ENCODE data around the gene RANBP1. TPM values are rescaled to one million over a fixed set of nuclear protein-coding genes. Genes with fewer than 3 reads are reported as not detected.

The RANBP1 gene
- total RNA-seq, 1 experiment from 2014 or later, result 509 TPM

- H3K4me3 ChIP-seq (ENCODE audit: low read depth, low read length, poor library complexity, severe bottlenecking), result no peak overlapping the region
- DNase-seq (ENCODE audit: low spot score), result no peak
- H3K36me3 ChIP-seq (ENCODE audit: insufficient read depth, low read length, poor library complexity, severe bottlenecking), result no peaks in the 10 kb centered on the region
- ChIA-PET CTCF (no interaction called here), POLR2A (ENCODE audit: low non-redundant PET) (no interaction called here)
- no peaks in the 10 kb centered on the region for H3K27me3 ChIP-seq (replicated peaks; ENCODE audit: insufficient read depth, low read depth, low read length, poor library complexity)
- intact Hi-C loops (cut with micrococcal nuclease; ENCODE audit: unreplicated experiment), result no loop called here
- H3K27ac ChIP-seq (ENCODE audit: low read depth, low read length, poor library complexity, severe bottlenecking), result no peak overlapping the region
- H3K4me1 ChIP-seq (ENCODE audit: insufficient read depth, low read length, poor library complexity, severe bottlenecking), result no peaks in the 10 kb centered on the region
- no peaks in the 10 kb centered on the region for H3K9me3 ChIP-seq (ENCODE audit: low read depth, low read length, poor library complexity, severe bottlenecking)
- BruUV-seq (replicated peaks), result no TSS peak
- TF ChIP-seq CTCF (conservative IDR thresholded peaks at IDR 0.05; ENCODE audit: low read depth, low read length) (no peak), EZH2 (IDR thresholded peaks at IDR 0.05; ENCODE audit: borderline replicate concordance, low read depth, low read length, poor library complexity, severe bottlenecking) (no peak)
These were observed 32.5 kb downstream of the RANBP1 start for GRCh38 chr22:20148414-20148813.

- no peak for DNase-seq (ENCODE audit: low spot score)
- no peaks in the 10 kb centered on the region for H3K36me3 ChIP-seq (ENCODE audit: insufficient read depth, low read length, poor library complexity, severe bottlenecking)
- ChIA-PET POLR2A (ENCODE audit: low non-redundant PET) (no interaction called here), CTCF (no interaction called here)
- no peaks in the 10 kb centered on the region for H3K27me3 ChIP-seq (replicated peaks; ENCODE audit: insufficient read depth, low read depth, low read length, poor library complexity)
- H3K27ac ChIP-seq (ENCODE audit: low read depth, low read length, poor library complexity, severe bottlenecking), result no peak overlapping the region
- no TSS peak for BruUV-seq (replicated peaks)
- TF ChIP-seq CTCF (conservative IDR thresholded peaks at IDR 0.05; ENCODE audit: low read depth, low read length) (no peak), EZH2 (IDR thresholded peaks at IDR 0.05; ENCODE audit: borderline replicate concordance, low read depth, low read length, poor library complexity, severe bottlenecking) (no peak)
- no peak overlapping the region for H3K4me3 ChIP-seq (ENCODE audit: low read depth, low read length, poor library complexity, severe bottlenecking)
- H3K9me3 ChIP-seq (ENCODE audit: low read depth, low read length, poor library complexity, severe bottlenecking), result no peaks in the 10 kb centered on the region
- H3K4me1 ChIP-seq (ENCODE audit: insufficient read depth, low read length, poor library complexity, severe bottlenecking), result no peaks in the 10 kb centered on the region
- intact Hi-C loops (cut with micrococcal nuclease; ENCODE audit: unreplicated experiment), result no loop called here
These were observed 33.6 kb downstream of the RANBP1 start for GRCh38 chr22:20149257-20150250.

- TF ChIP-seq EZH2 (IDR thresholded peaks at IDR 0.05; ENCODE audit: borderline replicate concordance, low read depth, low read length, poor library complexity, severe bottlenecking), result no peak
- TF ChIP-seq CTCF (conservative IDR thresholded peaks at IDR 0.05; ENCODE audit: low read depth, low read length), result no peak
- BruUV-seq (replicated peaks), result no TSS peak
- DNase-seq (ENCODE audit: low spot score), result no peak
- intact Hi-C loops (cut with micrococcal nuclease; ENCODE audit: unreplicated experiment), result no loop called here
- H3K27me3 ChIP-seq (replicated peaks; ENCODE audit: insufficient read depth, low read depth, low read length, poor library complexity), result no peaks in the 10 kb centered on the region
- no peaks in the 10 kb centered on the region for H3K4me1 ChIP-seq (ENCODE audit: insufficient read depth, low read length, poor library complexity, severe bottlenecking)
- H3K4me3 ChIP-seq (ENCODE audit: low read depth, low read length, poor library complexity, severe bottlenecking), result no peak within 1 kb of the TSS
- ChIA-PET POLR2A (ENCODE audit: low non-redundant PET) (no interaction called here), CTCF (no interaction called here)
- H3K27ac ChIP-seq (ENCODE audit: low read depth, low read length, poor library complexity, severe bottlenecking), result no peak within 1 kb of the TSS
- no peaks in the 10 kb centered on the region for H3K36me3 ChIP-seq (ENCODE audit: insufficient read depth, low read length, poor library complexity, severe bottlenecking)
- no peaks in the 10 kb centered on the region for H3K9me3 ChIP-seq (ENCODE audit: low read depth, low read length, poor library complexity, severe bottlenecking)
These were observed 34.7 kb downstream of the RANBP1 start, which contains the start of gene CCDC188 for GRCh38 chr22:20150381-20151275. Gene CCDC188 (minus strand): TSS chr22:20151055. CDS start chr22:20150986, 69 bp downstream.

Measured in A673 (cell line).